HG03045 (cell line): Measurements from ENCODE around the gene TAGLN.
"Not testable (repeated sequence)": the region's sequence is repeated elsewhere in the genome, so short reads cannot be mapped to it uniquely, and the experiment has no call there.

Source experiments
- ATAC-seq: cut with Tn5 transposase; IDR thresholded peaks from one replicate; pipeline ENCODE4 v1.9.1; 2021; ENCODE audit warnings: mild to moderate bottlenecking, moderate library complexity; ENCODE audit not compliant: unreplicated experiment

Gene TAGLN

GRCh38 chr11:117180661-117181585, 18.2 kb upstream of the TAGLN start:
- ATAC-seq = no peak

GRCh38 chr11:117181586-117182550, 17.3 kb upstream of the TAGLN start:
- no peak for ATAC-seq

GRCh38 chr11:117182551-117182935, 16.6 kb upstream of the TAGLN start:
- no peak for ATAC-seq

- not testable (repeated sequence) for ATAC-seq
Observed at GRCh38 chr11:117183178-117183577, 16.0 kb upstream of the TAGLN start.

- no peak for ATAC-seq
Observed at GRCh38 chr11:117183724-117184349, 15.3 kb upstream of the TAGLN start.

GRCh38 chr11:117185736-117186430, 13.3 kb upstream of the TAGLN start:
- ATAC-seq = no peak

GRCh38 chr11:117186431-117186761, 12.8 kb upstream of the TAGLN start:
- ATAC-seq = no peak

GRCh38 chr11:117187007-117187406, 12.2 kb upstream of the TAGLN start:
- no peak for ATAC-seq

- no peak for ATAC-seq
Observed at GRCh38 chr11:117187428-117187798, 11.8 kb upstream of the TAGLN start.

GRCh38 chr11:117187799-117188481, 11.2 kb upstream of the TAGLN start:
- no peak for ATAC-seq

- no peak for ATAC-seq
Observed at GRCh38 chr11:117188620-117189081, 10.5 kb upstream of the TAGLN start.

GRCh38 chr11:117189191-117189940, 9.8 kb upstream of the TAGLN start:
- ATAC-seq = no peak

- no peak for ATAC-seq
Observed at GRCh38 chr11:117189941-117190544, 9.1 kb upstream of the TAGLN start.

- no peak for ATAC-seq
Observed at GRCh38 chr11:117191680-117192400, 7.3 kb upstream of the TAGLN start.

GRCh38 chr11:117192401-117192875, 6.7 kb upstream of the TAGLN start:
- ATAC-seq = no peak

- no peak for ATAC-seq
Observed at GRCh38 chr11:117193130-117194020, 5.8 kb upstream of the TAGLN start.

- no peak for ATAC-seq
Observed at GRCh38 chr11:117194267-117194666, 4.9 kb upstream of the TAGLN start.
